Testis (tissue), 3 donors: ENCODE measurements around the gene FBXO38. TPM values are rescaled to one million over a fixed set of nuclear protein-coding genes. Genes with fewer than 3 reads are reported as not detected.

Source experiments
- DNase-seq: peaks from one replicate; pipeline ENCODE4 v3.0.0-alpha.2; 2019
- H3K27ac ChIP-seq, 2 donors: fragments of 200-600 bp; sonication (generic); one replicate each; pipeline ENCODE4 v1.5.1; 2019
- H3K27me3 ChIP-seq: fragments of 200-600 bp; sonication (generic); one replicate; pipeline ENCODE4 v1.5.1; 2019
- H3K36me3 ChIP-seq: fragments of 200-600 bp; sonication (generic); one replicate; pipeline ENCODE4 v1.5.1; 2017; ENCODE audit warnings: low read depth; ENCODE audit errors: missing control alignments
- H3K4me1 ChIP-seq: fragments of 200-600 bp; sonication (generic); one replicate; pipeline ENCODE4 v1.5.1; 2019
- H3K4me3 ChIP-seq, 2 donors: fragments of 200-600 bp; sonication (generic); one replicate each; pipeline ENCODE4 v1.5.1; 2017 to 2019
- H3K9me3 ChIP-seq: fragments of 200-600 bp; sonication (generic); one replicate; pipeline ENCODE4 v1.5.1; 2017
- CTCF ChIP-seq, 3 experiments: fragments of 450-650 bp in 2 of 3; fragments of 200-600 bp in 1 of 3; sonication (generic) in 1 of 3; IDR thresholded peaks; one replicate each; pipeline ENCODE4 v1.5.1; 2016 to 2019; ENCODE audit warnings: antibody characterized with exemption in 3 of 3, mild to moderate bottlenecking in 2 of 3, moderate library complexity in 1 of 3
- POLR2A ChIP-seq: fragments of 450-650 bp; IDR thresholded peaks from one replicate; pipeline ENCODE4 v1.6.1; 2017; ENCODE audit warnings: antibody characterized with exemption, mild to moderate bottlenecking, moderate library complexity
- WGBS, 2 donors: methylation state at CpG; one replicate each; pipeline ENCODE4 v1.1.5; 2018; 5-methylcytosine and 5-hydroxymethylcytosine counted together
- intact Hi-C: fragments of 100-400 bp; cut with DNase I; formaldehyde crosslinking; loops from one replicate; pipeline ENCODE4 v1.15.1; 2023; ENCODE audit warnings: low total_unique reads
- polyA plus RNA-seq: library from polyadenylated mRNA; stranded (reverse); fragments of 350-450 nt; fragmentation: Illumina TruSeq; extraction: RNeasy Lipid Tissue Mini Kit (QIAGEN cat#74804); gene quantifications from one replicate; pipeline ENCODE4 v1.2.3, GENCODE V29; 2014; ENCODE audit warnings: low read depth, low replicate concordance; ENCODE audit not compliant: insufficient read depth
- total RNA-seq, 2 donors: library from RNA; depleted of rRNA; stranded (reverse); fragments of >200 nt; gene quantifications; one replicate each; pipeline ENCODE4 v1.2.3, GENCODE V29; 2016

Gene FBXO38
- total and polyA plus RNA-seq, 3 donors from 2014 or later: 41.0 to 62.4 (median 57.8) TPM

GRCh38 chr5:148482196-148482595 is 98.4 kb downstream of the FBXO38 start:
- no peak overlapping the region for H3K27ac ChIP-seq
- TF ChIP-seq CTCF (IDR thresholded peaks at IDR 0.05) (no peak), POLR2A (no peak)
- intact Hi-C loops: no loop called here
- H3K27me3 ChIP-seq: no peaks in the 10 kb centered on the region
- H3K4me3 ChIP-seq: no peak overlapping the region
- H3K4me1 ChIP-seq: no peaks in the 10 kb centered on the region
- no peak for DNase-seq
- H3K36me3 ChIP-seq: no peaks in the 10 kb centered on the region
- WGBS, 2 donors: 32 to 43% methylated on average over 7 of the region's 7 CpGs
- H3K9me3 ChIP-seq: no peaks in the 10 kb centered on the region

- TF ChIP-seq POLR2A (no peak), CTCF (IDR thresholded peaks at IDR 0.05) (peak; percentile 10 to 66 (median 62))
- DNase-seq: peak; percentile 77
- intact Hi-C loops: no loop called here
- Histone ChIP-seq H3K27me3 (no peaks in the 10 kb centered on the region), H3K4me3 (peak overlapping the region in 1 of 2 donors; percentile 1), H3K9me3 (no peaks in the 10 kb centered on the region), H3K36me3 (no peaks in the 10 kb centered on the region), H3K27ac (no peak overlapping the region), H3K4me1 (no peaks in the 10 kb centered on the region)
- 43 to 59% methylated on average over 13 to 22 of the region's 22 CpGs for whole genome bisulfite sequencing, 2 donors
Observed at GRCh38 chr5:148482697-148483462, 99.1 kb downstream of the FBXO38 start.

GRCh38 chr5:148483750-148484149 is 100.0 kb downstream of the FBXO38 start:
- 79 to 88% methylated on average over 3 of the region's 3 CpGs for WGBS, 2 donors
- intact Hi-C loops: no loop called here
- Histone ChIP-seq H3K4me3 (no peak overlapping the region), H3K36me3 (no peaks in the 10 kb centered on the region), H3K27me3 (no peaks in the 10 kb centered on the region), H3K27ac (no peak overlapping the region), H3K9me3 (no peaks in the 10 kb centered on the region), H3K4me1 (no peaks in the 10 kb centered on the region)
- DNase-seq: no peak
- no peak for TF ChIP-seq CTCF (IDR thresholded peaks at IDR 0.05)
- TF ChIP-seq POLR2A: no peak

GRCh38 chr5:148484651-148485050 is 100.9 kb downstream of the FBXO38 start:
- Histone ChIP-seq H3K27ac (no peak overlapping the region), H3K9me3 (no peaks in the 10 kb centered on the region), H3K36me3 (no peaks in the 10 kb centered on the region), H3K27me3 (no peaks in the 10 kb centered on the region), H3K4me1 (no peaks in the 10 kb centered on the region), H3K4me3 (no peak overlapping the region)
- TF ChIP-seq POLR2A: no peak
- TF ChIP-seq CTCF (IDR thresholded peaks at IDR 0.05): no peak
- no peak for DNase-seq
- intact Hi-C loops: no loop called here

GRCh38 chr5:148486456-148486855 is 102.7 kb downstream of the FBXO38 start:
- Histone ChIP-seq H3K4me1 (peaks cover 3% of the 10 kb centered on the region), H3K36me3 (no peaks in the 10 kb centered on the region), H3K27me3 (no peaks in the 10 kb centered on the region), H3K27ac (no peak overlapping the region), H3K4me3 (no peak overlapping the region), H3K9me3 (no peaks in the 10 kb centered on the region)
- intact Hi-C loops: no loop called here
- DNase-seq: no peak
- 87 to 92% methylated on average over 3 of the region's 3 CpGs for WGBS, 2 donors
- no peak for TF ChIP-seq CTCF (IDR thresholded peaks at IDR 0.05)
- no peak for TF ChIP-seq POLR2A
